ENCODE results near the gene SLC25A12.

- TF ChIP-seq CTCF (IDR thresholded peaks at IDR 0.05) (no peak), POLR2A (IDR thresholded peaks at IDR 0.05) (no peak)
These were observed 61.6 kb downstream of the SLC25A12 start for GRCh38 chr2:171832489-171832888.

Measured in adrenal gland (tissue), 5 donors.